Uterus (tissue), 4 donors: Measurements from ENCODE around the gene MRPL49. TPM values are rescaled to one million over a fixed set of nuclear protein-coding genes. Genes with fewer than 3 reads are reported as not detected.

Experiments used
- DNase-seq, 2 donors: peaks; one replicate each; pipeline ENCODE4 v3.0.0-alpha.2; 2019 to 2020
- H3K27ac ChIP-seq, 2 donors: fragments of 200-600 bp; sonication (generic); 1 replicate in 1 of 2; 2 replicates in 1 of 2; pipeline ENCODE4 v1.5.1; 2016 to 2018
- H3K27me3 ChIP-seq, 2 donors: fragments of 200-600 bp; sonication (generic); one replicate each; pipeline ENCODE4 v1.5.1; 2018 to 2019; ENCODE audit warnings: control low read depth in 1 of 2
- H3K36me3 ChIP-seq, 2 donors: fragments of 200-600 bp; sonication (generic); one replicate each; pipeline ENCODE4 v1.5.1; 2019; ENCODE audit warnings: control low read depth in 1 of 2
- H3K4me1 ChIP-seq, 2 donors: fragments of 200-600 bp; sonication (generic); one replicate each; pipeline ENCODE4 v1.5.1; 2018 to 2019; ENCODE audit warnings: control low read depth in 1 of 2
- H3K4me3 ChIP-seq, 2 donors: fragments of 200-600 bp; sonication (generic); 1 replicate in 1 of 2; 2 replicates in 1 of 2; pipeline ENCODE4 v1.5.1; 2018 to 2019; ENCODE audit warnings: mild to moderate bottlenecking in 1 of 2
- H3K9me3 ChIP-seq, 2 donors: fragments of 200-600 bp; sonication (generic); one replicate each; pipeline ENCODE4 v1.5.1; 2019; ENCODE audit warnings: control low read depth in 1 of 2
- CTCF ChIP-seq, 4 experiments: fragments of 200-600 bp in 2 of 4; fragments of 450-650 bp in 2 of 4; sonication (generic) in 2 of 4; IDR thresholded peaks; one replicate each; pipeline ENCODE4 v1.5.1; 2016 to 2019; ENCODE audit warnings: antibody characterized with exemption in 4 of 4, mild to moderate bottlenecking in 2 of 4, moderate library complexity in 1 of 4
- POLR2A ChIP-seq, 2 donors: fragments of 450-650 bp; IDR thresholded peaks; one replicate each; pipeline ENCODE4 v1.6.1; 2016; ENCODE audit warnings: antibody characterized with exemption in 2 of 2, mild to moderate bottlenecking in 1 of 2, moderate library complexity in 1 of 2
- intact Hi-C: fragments of 100-400 bp; cut with DNase I; formaldehyde crosslinking; loops from one replicate; pipeline ENCODE4 v1.15.1; 2023; ENCODE audit warnings: low total_unique reads
- total RNA-seq, 4 donors: library from RNA; depleted of rRNA in 3 of 4; stranded (reverse); fragments of >200 nt in 3 of 4; gene quantifications; one replicate each; pipeline versions ENCODE4 v1.1.0 to v1.2.4, GENCODE V29; 2014 to 2023
- donor health status: DM: yes; HTN: yes; CAD: no.

The MRPL49 gene
- total RNA-seq, 4 donors from 2014 or later: 27.6 to 69.2 (median 57.8) TPM

GRCh38 chr11:65159012-65159411 lies 36.9 kb downstream of the MRPL49 start:
- H3K36me3 ChIP-seq: no peaks in the 10 kb centered on the region
- no peaks in the 10 kb centered on the region for H3K9me3 ChIP-seq
- H3K27me3 ChIP-seq: no peaks in the 10 kb centered on the region
- DNase-seq: no peak
- TF ChIP-seq POLR2A (IDR thresholded peaks at IDR 0.05) (no peak), CTCF (IDR thresholded peaks at IDR 0.05) (no peak)
- intact Hi-C loops: no loop called here
- no peak overlapping the region for H3K4me3 ChIP-seq
- no peaks in the 10 kb centered on the region for H3K4me1 ChIP-seq
- no peak overlapping the region for H3K27ac ChIP-seq

GRCh38 chr11:65160643-65161042 lies 38.5 kb downstream of the MRPL49 start:
- Histone ChIP-seq H3K4me3 (no peak overlapping the region), H3K27ac (no peak overlapping the region), H3K4me1 (no peaks in the 10 kb centered on the region), H3K27me3 (no peaks in the 10 kb centered on the region), H3K9me3 (no peaks in the 10 kb centered on the region), H3K36me3 (no peaks in the 10 kb centered on the region)
- no peak for DNase-seq
- intact Hi-C loops: no loop called here
- TF ChIP-seq POLR2A (IDR thresholded peaks at IDR 0.05) (no peak), CTCF (IDR thresholded peaks at IDR 0.05) (no peak)

- H3K9me3 ChIP-seq: no peaks in the 10 kb centered on the region
- H3K27me3 ChIP-seq: no peaks in the 10 kb centered on the region
- no peaks in the 10 kb centered on the region for H3K36me3 ChIP-seq
- no peaks in the 10 kb centered on the region for H3K4me1 ChIP-seq
- H3K4me3 ChIP-seq: no peak overlapping the region
- intact Hi-C loops: no loop called here
- no peak overlapping the region for H3K27ac ChIP-seq
- no peak for TF ChIP-seq CTCF (IDR thresholded peaks at IDR 0.05)
- TF ChIP-seq POLR2A (IDR thresholded peaks at IDR 0.05): no peak
- no peak for DNase-seq
These were observed 41.6 kb downstream of the MRPL49 start for GRCh38 chr11:65163684-65164083.

DNA sequence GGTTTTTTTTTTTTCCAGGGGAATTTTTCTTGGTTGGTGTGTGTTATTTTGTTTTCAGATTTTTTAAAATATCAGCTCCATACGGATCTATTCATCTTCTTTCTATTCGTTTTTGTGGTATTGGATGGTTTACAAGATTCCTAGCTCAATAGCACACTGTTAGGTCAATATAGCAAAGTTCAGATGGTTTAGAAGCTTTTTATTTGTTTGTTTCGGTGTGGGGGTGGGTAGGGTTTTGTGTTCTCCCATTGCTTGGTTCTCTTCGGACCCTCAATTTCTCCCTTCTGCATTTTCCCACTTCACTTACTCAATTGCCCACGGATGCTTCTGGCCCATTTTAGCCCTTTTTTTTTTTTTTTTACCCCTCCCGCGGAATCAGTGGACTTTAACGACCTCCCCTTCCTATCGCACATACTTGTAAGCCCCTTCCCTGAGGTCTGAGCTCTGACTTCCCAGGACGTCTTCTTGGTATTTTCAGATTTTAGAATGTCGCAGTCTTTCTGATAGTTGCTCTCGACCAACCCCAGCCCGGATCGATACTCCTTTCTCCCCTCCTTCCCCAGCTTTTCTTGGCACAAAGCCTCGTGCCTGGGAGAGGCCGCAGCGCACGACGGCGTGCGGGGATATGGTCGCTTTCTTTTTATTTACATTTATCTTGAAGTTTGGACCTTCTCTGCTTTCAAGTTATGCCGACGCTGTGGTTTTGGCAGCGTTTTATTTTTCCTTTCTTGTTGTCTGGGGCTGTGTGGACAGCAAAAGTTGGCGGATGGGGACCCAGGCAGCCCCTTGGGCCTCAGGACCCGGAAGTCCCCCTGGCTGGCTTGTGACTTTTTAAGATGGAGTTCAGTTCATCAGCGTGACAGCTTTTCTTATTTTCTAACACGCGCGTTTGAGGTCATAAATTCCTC lies 43.5 kb downstream of the MRPL49 start:
- Histone ChIP-seq H3K9me3 (no peaks in the 10 kb centered on the region), H3K4me1 (no peaks in the 10 kb centered on the region), H3K27me3 (no peaks in the 10 kb centered on the region), H3K27ac (peak overlapping the region; percentile 10 to 49), H3K36me3 (no peaks in the 10 kb centered on the region), H3K4me3 (peak overlapping the region in 1 of 2 donors; percentile 19)
- no peak for DNase-seq
- intact Hi-C loops: no loop called here
- TF ChIP-seq POLR2A (IDR thresholded peaks at IDR 0.05) (no peak), CTCF (IDR thresholded peaks at IDR 0.05) (no peak)

DNA sequence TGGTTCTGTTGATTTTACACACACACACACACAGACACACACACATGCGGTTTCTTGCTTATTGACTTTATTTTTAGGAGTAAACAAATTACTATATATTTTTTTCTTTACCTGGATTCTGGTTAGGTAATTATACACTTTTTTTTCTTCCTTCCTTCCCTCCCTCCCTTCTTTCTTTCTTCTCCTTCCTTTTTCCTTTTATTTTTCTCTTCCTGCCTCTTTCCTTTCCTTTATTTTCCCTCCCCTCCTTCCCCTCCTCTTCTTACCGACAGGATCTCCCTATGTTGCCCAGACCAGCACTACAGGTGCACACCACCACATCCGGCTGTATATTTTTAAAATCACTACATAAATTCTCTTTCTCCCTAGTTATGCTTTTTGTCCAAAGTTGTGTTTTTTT lies 44.8 kb downstream of the MRPL49 start:
- no peak overlapping the region for H3K27ac ChIP-seq
- TF ChIP-seq CTCF (IDR thresholded peaks at IDR 0.05): no peak
- TF ChIP-seq POLR2A (IDR thresholded peaks at IDR 0.05): no peak
- no peaks in the 10 kb centered on the region for H3K9me3 ChIP-seq
- no peaks in the 10 kb centered on the region for H3K36me3 ChIP-seq
- intact Hi-C loops: no loop called here
- H3K4me3 ChIP-seq: no peak overlapping the region
- H3K4me1 ChIP-seq: no peaks in the 10 kb centered on the region
- H3K27me3 ChIP-seq: no peaks in the 10 kb centered on the region
- no peak for DNase-seq
